GM21619 (cell line): ENCODE measurements around the gene SCARB2.

Source experiments
- ATAC-seq: cut with Tn5 transposase; IDR thresholded peaks from one replicate; pipeline ENCODE4 v1.9.1; 2021; ENCODE audit not compliant: unreplicated experiment

Gene SCARB2

GRCh38 chr4:76226418-76226817 is 12.8 kb upstream of the SCARB2 start:
- no peak for ATAC-seq

- no peak for ATAC-seq
Observed at GRCh38 chr4:76224171-76224570, 10.5 kb upstream of the SCARB2 start.

- no peak for ATAC-seq
Observed at GRCh38 chr4:76219299-76220055, 5.9 kb upstream of the SCARB2 start.

- no peak for ATAC-seq
Observed at GRCh38 chr4:76216975-76217814, 3.6 kb upstream of the SCARB2 start.

GRCh38 chr4:76216524-76216923 is 2.9 kb upstream of the SCARB2 start:
- ATAC-seq = no peak

- ATAC-seq = no peak
Observed at GRCh38 chr4:76215077-76215476, 1.5 kb upstream of the SCARB2 start.

GRCh38 chr4:76214177-76214675 is 602 bp upstream of the SCARB2 start:
- peak; percentile 2 for ATAC-seq

- peak; percentile 23 for ATAC-seq
Observed at GRCh38 chr4:76212851-76213414, 691 bp downstream of the SCARB2 start.

GRCh38 chr4:76211769-76212708 is 1.6 kb downstream of the SCARB2 start:
- no peak for ATAC-seq

GRCh38 chr4:76210452-76210851 is 3.2 kb downstream of the SCARB2 start:
- no peak for ATAC-seq

GRCh38 chr4:76209881-76210280 is 3.7 kb downstream of the SCARB2 start:
- ATAC-seq = no peak

- ATAC-seq = no peak
Observed at GRCh38 chr4:76208005-76208765, 5.4 kb downstream of the SCARB2 start.

- no peak for ATAC-seq
Observed at GRCh38 chr4:76207549-76207948, 6.1 kb downstream of the SCARB2 start.

GRCh38 chr4:76206222-76206942 is 7.2 kb downstream of the SCARB2 start:
- ATAC-seq = no peak

GRCh38 chr4:76205476-76205875 is 8.1 kb downstream of the SCARB2 start:
- ATAC-seq = no peak

GRCh38 chr4:76204936-76205335 is 8.7 kb downstream of the SCARB2 start:
- no peak for ATAC-seq

GRCh38 chr4:76203541-76203940 is 10.1 kb downstream of the SCARB2 start:
- no peak for ATAC-seq

- ATAC-seq = no peak
Observed at GRCh38 chr4:76201276-76201675, 12.3 kb downstream of the SCARB2 start.

- ATAC-seq = no peak
Observed at GRCh38 chr4:76200771-76201231, 12.8 kb downstream of the SCARB2 start.
